COLO668 (cell line): Measurements from ENCODE around the gene C1QB.
"Not testable (repeated sequence)": the region's sequence is repeated elsewhere in the genome, so short reads cannot be mapped to it uniquely, and the experiment has no call there.

Experiments used
- DNase-seq: peaks from one replicate; lab custom pipeline; 2025; ENCODE audit not compliant: unreplicated experiment; lab: John Stamatoyannopoulos, UW

The C1QB gene

DNA sequence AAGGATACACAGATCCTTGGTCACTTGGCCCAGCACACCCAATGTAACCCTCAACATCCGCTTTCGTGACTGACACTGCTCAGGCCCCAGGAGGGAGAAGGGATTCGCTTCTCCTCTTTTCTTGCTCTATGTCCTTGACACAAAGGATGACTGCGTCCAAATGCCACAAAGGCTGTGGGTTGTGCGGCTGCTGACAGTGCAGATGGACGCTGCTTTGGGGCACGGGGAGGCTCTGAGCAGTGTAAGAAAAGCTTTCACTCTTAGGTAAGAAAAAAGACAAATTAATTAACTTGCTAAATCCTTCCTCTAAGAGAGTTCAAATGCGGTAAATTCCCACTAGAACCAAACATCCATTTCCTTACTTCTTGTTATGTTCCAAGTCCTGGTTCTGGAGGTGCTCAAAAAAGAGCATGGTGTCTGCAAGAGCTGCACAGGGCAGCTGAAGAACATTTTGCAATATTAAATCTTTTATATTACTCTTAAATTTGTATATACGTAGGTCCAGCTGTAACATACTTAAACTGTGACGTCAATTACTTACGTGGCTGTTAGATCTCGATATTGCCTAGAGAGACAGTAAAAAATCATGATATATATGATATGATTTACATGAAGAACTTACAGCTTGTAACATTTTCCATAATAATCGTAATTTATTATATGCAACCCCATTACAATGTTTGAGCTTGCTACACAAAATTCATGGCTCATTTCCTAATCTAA lies 38.2 kb downstream of the C1QB start:
- DNase-seq = no peak

DNA sequence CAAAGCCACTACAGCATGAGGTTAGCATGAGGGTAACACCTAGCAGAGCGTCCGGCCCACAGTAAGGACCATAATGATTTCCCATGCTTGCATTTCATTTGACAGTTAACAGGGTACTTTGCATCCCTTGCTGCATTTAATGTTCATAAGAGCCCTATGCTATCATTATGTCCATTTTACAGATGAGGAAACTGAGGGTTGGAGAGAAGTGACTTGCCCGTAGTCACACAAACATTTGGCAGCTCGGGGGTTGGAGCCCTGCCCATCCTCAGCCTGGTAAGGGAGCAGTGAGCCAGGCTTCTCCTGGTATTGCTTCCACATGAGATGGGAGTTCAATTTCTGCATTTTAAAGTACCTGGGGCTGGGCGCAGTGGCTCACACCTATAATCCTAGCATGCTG lies 41.1 kb downstream of the C1QB start:
- DNase-seq = no peak

DNA sequence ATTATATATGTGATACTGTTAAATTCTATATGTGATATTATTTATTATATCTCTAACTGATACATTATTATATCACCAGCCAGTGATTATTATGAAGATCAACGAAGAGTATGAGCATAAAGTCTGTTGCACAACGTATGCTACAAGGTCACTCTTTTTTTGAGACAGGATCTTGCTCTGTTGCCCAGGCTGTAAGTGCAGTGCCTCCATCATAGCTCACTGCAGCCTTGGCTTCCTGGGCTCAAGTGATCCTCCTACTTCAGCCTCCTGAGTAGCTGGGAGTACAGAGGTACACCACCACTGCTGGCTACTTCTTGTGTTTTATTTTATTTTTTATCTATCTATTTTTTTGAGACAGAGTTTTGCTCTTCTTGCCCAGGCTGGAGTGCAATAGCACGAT lies 43.6 kb downstream of the C1QB start:
- no peak for DNase-seq

DNA sequence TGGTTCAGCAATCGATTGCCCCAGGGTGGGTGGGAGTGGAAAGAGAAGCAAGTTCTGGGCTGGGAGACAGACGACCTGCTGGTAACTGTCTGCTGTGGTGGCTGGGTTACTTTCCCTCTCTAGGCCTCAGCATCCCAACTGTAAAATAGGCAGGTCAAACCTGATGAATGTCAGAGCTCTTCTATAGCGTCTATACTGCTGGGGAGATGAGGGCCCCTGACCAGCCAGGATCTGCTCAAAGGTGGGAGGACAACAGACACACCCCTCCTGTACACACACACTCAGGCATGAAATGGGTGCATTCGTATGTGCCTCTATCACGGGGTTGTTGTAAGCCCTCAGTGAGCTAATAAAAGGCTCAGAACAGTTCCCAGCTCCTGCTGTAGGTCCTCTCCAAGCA lies 44.9 kb downstream of the C1QB start:
- DNase-seq = no peak

DNA sequence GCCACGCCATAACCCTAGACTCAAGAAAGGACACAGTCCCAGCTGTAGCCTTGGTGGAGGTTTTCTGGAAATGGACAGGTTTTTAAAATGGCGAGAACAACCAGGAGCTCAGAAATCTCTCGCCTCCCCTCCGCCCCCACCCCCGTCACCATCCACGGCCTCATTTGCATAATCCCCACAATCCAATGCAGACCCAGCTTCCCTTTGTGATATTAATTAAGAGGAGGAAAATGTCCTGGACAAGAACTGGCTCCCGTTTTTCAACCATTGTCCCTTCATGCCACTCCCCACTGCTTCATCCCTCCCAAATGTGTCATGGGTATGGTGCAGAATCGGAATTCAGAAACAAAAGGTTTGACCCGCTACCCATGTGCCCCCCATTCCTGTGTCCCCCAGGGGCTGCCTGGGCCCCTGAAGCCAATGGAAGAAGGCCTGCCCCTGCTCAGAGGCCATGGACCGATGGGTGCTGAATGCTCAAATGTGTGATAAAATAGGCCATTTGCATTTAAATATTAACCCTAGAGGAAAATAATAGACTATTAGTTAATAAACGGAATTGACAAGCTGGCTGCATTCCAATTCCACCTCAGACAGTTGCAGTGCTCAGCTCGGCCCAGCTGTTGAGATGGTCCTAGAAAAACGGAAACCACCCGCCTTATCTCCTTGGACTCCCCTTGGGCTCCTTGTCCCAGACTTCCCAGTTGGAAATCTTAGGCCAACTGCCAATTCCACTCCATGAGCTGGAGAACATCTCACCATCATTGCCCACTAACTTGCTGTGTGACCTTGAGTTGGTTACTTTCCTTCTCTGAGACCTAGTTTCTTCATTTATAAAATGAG lies 46.9 kb downstream of the C1QB start:
- DNase-seq = no peak

DNA sequence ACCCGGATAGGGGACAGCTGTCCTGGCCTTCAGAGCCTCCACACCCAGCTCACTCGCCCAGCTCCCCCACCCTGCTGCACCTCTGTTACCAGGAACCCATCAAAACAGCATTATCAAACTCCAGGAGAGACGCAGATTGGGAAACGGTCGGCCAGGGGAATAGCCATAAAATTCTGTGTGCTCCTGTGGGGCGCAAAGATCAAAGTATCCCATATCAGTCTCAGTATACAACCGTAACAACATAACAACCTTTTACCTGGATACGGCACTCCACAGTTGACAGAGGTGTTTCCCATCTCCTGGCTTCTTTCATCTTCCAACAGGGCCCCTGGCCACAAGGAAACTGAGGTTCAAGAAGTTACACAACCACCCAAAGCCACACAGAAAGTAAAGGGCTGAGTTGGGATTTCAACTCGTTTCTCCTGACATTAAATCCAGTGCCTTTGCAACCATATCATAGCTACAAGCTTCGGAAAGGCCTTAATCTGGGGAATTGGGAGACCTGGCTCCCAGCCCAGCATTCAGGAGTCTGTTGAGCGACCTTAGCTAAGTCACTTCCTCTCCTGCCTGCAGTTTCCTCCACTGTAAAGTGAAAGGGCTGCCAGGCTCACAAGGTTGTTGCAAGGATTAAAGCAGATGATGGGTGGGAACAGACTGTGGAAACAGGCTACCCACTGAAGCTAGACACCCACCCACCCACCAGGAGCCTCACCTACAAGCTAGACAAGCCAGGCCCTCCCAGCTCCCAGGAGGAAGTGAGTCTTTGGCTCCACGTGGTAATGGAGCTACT lies 49.5 kb downstream of the C1QB start:
- DNase-seq = no peak

DNA sequence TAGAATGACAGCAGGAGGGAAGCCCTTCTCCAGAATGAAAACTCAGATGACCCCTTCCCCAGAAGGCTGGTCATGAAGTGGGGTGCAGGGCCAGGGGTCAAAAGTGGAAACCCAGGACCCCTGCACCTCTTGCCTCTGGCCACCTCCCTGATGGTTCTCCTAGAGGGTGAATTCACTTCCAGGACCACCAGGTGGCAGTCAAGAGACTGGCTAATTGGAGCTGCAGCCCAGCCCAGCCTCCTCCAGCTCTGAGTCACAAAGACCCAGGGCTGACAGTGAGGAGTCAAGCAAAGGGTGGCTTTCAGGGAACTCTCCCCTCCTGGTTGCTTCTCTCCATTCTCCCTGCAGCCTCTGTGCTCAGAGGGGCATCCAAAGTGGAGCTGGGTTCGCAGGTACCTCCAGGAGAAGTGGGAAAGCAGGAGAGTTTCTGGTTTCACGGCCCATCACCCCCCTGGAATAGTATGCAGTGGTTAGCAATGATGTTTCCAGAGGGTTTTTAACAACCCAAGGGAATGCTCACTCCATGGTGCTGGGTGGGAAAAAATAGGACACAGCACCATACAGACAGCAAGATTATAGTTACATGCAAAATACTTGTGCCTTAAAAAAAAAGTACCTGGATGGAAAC lies 51.5 kb downstream of the C1QB start:
- peak; percentile 88 for DNase-seq

DNA sequence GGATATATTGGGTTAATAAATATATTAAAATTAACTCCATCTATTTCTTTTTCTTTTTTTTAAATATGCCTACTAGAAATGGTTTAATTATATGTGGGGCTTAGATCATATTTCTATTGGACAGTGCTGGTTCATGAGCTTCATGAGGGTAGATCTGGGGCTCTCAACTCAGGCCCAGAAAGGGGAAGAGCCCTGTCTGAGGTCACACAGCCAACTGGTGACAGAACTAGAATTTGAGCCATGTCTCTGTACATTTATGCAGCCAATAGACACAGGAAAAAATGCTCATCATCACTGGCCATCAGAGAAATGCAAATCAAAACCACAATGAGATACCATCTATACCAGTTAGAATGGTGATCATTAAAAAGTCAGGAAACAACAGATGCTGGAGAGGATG lies 52.5 kb downstream of the C1QB start:
- no peak for DNase-seq

DNA sequence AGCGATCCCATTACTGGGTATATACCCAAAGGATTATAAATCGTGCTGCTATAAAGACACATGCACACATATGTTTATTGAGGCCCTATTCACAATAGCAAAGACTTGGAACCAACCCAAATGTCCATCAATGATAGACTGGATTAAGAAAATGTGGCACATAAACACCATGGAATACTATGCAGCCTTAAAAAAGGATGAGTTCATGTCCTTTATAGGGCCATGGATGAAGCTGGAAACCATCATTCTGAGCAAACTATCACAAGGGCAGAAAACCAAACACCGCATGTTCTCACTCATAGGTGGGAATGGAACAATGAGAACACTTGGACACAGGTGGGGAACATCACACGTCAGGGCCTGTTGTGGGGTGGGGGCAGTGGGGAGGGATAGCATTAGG lies 53.1 kb downstream of the C1QB start:
- not testable (repeated sequence) for DNase-seq

DNA sequence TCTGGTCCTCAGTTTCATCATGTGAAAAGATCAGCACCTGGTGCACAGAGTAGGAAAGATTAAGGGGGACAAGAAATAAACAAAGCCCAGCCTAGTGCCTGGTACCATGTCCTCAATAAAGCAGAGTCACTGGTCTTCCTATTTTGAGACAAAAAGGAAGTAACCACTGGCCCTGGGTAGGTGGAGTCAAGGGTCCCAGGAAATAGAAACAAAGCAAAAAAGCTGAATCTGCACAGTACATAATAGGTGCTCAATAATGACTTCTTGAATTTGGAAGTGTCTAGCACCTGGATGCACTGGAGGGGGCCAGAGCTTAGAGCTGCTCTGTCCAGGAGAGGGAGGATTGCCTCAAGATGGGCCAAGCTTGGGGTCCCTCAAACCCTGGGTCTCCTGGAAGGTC lies 55.7 kb downstream of the C1QB start:
- no peak for DNase-seq

DNA sequence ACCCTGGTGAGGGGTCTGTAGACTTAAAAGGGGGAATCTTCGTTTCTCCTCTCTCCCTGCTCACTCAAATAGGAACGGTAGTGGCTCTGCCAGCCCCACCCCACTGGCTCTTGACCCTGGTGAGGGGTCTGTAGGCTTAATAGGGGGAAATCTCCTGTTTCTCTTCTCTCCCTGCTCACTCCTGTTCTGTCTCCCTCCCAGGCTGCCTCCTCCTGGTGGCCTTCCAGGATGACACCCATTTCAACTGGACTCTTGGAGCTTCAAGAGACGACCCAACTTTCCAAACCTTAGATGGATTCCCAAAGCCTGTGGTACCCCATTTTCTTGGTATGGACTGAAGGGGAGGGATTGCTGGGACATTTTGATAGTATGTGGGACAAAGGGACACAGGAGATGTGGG lies 56.2 kb downstream of the C1QB start:
- DNase-seq = no peak

DNA sequence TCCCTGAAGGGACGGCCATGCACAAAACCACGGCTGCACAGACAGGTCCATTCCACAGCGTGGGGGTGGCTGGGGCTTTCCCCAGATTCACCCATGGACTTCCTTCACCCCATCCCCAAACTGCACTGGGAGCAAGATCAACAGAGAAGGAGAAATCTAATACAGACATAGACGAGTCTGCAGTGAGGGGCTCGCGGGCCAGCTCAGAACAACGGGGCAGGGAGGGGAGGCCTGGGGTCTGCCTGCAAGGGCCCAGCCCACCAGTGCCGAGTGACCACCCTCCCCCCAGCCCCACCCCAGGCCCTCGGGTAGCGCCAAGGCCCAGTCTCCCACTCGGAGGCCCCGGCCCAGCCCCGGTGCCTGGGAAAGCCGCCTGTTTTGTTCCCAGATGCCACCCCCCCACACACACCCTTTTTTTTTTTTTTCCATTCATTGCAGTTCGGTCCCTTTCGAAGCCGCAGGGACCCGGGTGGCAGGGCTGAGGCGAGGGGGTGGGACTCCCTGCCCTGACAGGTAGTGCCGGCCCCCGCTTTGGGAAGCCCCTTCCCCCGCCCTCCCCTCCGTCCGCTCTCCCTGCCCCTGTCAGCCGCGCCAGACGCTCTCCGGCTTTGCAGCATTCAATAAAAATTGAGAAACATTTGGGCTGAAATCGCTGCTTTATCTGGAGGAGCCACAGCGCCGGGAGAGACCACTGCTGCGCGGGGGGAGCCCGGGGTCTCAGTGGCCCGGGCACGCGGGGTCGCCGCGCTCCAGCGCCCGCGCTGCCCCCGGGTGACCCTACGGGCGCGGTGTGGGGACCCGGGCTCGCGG lies 57.1 kb downstream of the C1QB start:
- peak; percentile 78 for DNase-seq

DNA sequence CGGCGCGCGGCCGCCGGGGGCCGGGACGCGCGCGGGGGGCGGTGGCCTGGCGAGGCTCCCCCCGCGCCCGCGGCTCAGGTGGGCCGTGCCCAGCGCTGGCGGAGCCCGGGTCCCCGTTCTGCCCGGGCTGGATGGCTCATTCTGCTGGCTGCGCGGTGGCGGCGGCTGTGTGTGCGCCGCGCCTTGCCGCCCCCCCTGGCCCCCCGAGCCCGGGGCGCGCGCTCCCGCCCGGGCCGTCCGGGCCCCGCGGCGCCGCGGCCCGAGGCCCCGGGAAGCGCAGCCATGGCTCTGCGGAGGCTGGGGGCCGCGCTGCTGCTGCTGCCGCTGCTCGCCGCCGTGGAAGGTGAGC lies 57.6 kb downstream of the C1QB start, which contains the start of gene EPHB2:
TSS of gene EPHB2 (plus strand) at position 139 of the 349 bp plus-strand sequence. CDS start at position 283, 144 bp downstream.
- DNase-seq = peak; percentile 78

DNA sequence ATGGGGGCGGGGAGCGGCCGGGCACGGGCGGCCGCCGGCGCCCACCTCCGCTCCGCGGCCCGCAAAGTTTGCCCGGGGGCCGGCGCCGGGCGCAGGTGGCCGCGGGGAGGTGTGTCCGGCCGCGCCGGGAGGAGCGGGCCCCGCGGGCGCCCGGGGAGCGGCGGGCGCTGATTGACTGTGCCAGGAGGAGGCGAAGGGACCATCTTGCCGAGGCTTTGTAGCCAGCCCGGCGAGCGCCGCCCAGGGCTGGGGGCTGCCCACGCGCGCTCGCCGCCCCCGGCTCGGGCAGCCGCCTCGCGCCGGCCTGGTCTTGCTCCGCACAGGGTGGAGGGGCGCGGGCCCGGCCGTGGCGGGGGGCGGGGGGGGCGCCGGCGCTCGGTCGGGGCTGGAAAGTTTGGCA lies 58.0 kb downstream of the C1QB start:
- peak; percentile 76 for DNase-seq
